CD8-positive, alpha-beta memory T cell (primary cell): ENCODE results near the gene PHYHIPL. TPM values are rescaled to one million over a fixed set of nuclear protein-coding genes. Genes with fewer than 3 reads are reported as not detected.

Source experiments
- CTCF ChIA-PET: fragments of 350-600 bp; sonication (Branson Sonifier 250); formaldehyde crosslinking; loops from one replicate; lab custom pipeline; 2021; ENCODE audit warnings: antibody characterized with exemption; lab: Charles Lee
- POLR2A ChIA-PET: fragments of 350-600 bp; sonication (Branson Sonifier 250); formaldehyde crosslinking; loops from one replicate; lab custom pipeline; 2021; ENCODE audit warnings: antibody characterized with exemption; lab: Charles Lee
- DNase-seq, 5 donors: peaks; one replicate each; pipeline versions ENCODE4 v3.0.0 to v3.0.0-alpha.2; 2020 to 2022; ENCODE audit warnings: mixed read lengths in 1 of 5
- H3K27ac ChIP-seq: one replicate; pipeline ENCODE4 v1.7.0; 2013; ENCODE audit warnings: low read depth, mild to moderate bottlenecking, low read length, moderate library complexity
- H3K27me3 ChIP-seq: 2 replicates; pipeline ENCODE4 v1.7.0; 2013; ENCODE audit warnings: low read length, mild to moderate bottlenecking; ENCODE audit not compliant: insufficient read depth, poor library complexity, severe bottlenecking
- H3K36me3 ChIP-seq: 2 replicates; pipeline ENCODE4 v1.7.0; 2013; ENCODE audit warnings: mild to moderate bottlenecking, low read length, moderate library complexity; ENCODE audit not compliant: insufficient read depth
- H3K4me1 ChIP-seq: 2 replicates; pipeline ENCODE4 v1.7.0; 2013; ENCODE audit warnings: mild to moderate bottlenecking, low read length, moderate library complexity; ENCODE audit not compliant: insufficient read depth
- H3K4me3 ChIP-seq: 2 replicates; pipeline ENCODE4 v1.7.0; 2013; ENCODE audit warnings: mild to moderate bottlenecking, low read length
- H3K9me3 ChIP-seq: 2 replicates; pipeline ENCODE4 v1.7.0; 2013; ENCODE audit warnings: mild to moderate bottlenecking, low read length
- H3K27ac Mint-ChIP-seq, 8 donors: one replicate each; pipeline ENCODE4 v1.8.0; 2020 to 2021; ENCODE audit warnings: mixed read lengths in 8 of 8, mild to moderate bottlenecking in 6 of 8, inconsistent platforms in 3 of 8, moderate library complexity in 3 of 8
- H3K27me3 Mint-ChIP-seq, 2 donors: one replicate each; pipeline ENCODE4 v1.8.0; 2020 to 2021; ENCODE audit warnings: mixed read lengths in 2 of 2, mild to moderate bottlenecking in 1 of 2, moderate library complexity in 1 of 2
- H3K36me3 Mint-ChIP-seq, 3 donors: one replicate each; pipeline ENCODE4 v1.8.0; 2020 to 2021; ENCODE audit warnings: mixed read lengths in 3 of 3, inconsistent platforms in 1 of 3, mild to moderate bottlenecking in 1 of 3
- H3K4me1 Mint-ChIP-seq, 3 donors: one replicate each; pipeline ENCODE4 v1.8.0; 2020 to 2021; ENCODE audit warnings: mixed read lengths in 3 of 3, inconsistent platforms in 1 of 3, mild to moderate bottlenecking in 1 of 3
- H3K4me3 Mint-ChIP-seq, 7 donors: one replicate each; pipeline ENCODE4 v1.8.0; 2020 to 2021; ENCODE audit warnings: mixed read lengths in 7 of 7, mild to moderate bottlenecking in 6 of 7, moderate library complexity in 4 of 7, inconsistent platforms in 2 of 7
- H3K9me3 Mint-ChIP-seq, 5 donors: one replicate each; pipeline ENCODE4 v1.8.0; 2020 to 2022; ENCODE audit warnings: mixed read lengths in 5 of 5, mild to moderate bottlenecking in 3 of 5, moderate library complexity in 2 of 5, inconsistent platforms in 1 of 5
- polyA plus RNA-seq: library from polyadenylated mRNA; unstranded; fragments of 300-500 nt; fragmentation: Illumina TruSeq; gene quantifications from one replicate; pipeline ENCODE4 v1.2.3, GENCODE V29; 2021
- total RNA-seq, 2 experiments: library from RNA; stranded (reverse); gene quantifications; one replicate each; pipeline ENCODE4 v1.2.3, GENCODE V29; 2021

Gene PHYHIPL
- not detected for total RNA-seq
- not detected for polyA plus RNA-seq

DNA sequence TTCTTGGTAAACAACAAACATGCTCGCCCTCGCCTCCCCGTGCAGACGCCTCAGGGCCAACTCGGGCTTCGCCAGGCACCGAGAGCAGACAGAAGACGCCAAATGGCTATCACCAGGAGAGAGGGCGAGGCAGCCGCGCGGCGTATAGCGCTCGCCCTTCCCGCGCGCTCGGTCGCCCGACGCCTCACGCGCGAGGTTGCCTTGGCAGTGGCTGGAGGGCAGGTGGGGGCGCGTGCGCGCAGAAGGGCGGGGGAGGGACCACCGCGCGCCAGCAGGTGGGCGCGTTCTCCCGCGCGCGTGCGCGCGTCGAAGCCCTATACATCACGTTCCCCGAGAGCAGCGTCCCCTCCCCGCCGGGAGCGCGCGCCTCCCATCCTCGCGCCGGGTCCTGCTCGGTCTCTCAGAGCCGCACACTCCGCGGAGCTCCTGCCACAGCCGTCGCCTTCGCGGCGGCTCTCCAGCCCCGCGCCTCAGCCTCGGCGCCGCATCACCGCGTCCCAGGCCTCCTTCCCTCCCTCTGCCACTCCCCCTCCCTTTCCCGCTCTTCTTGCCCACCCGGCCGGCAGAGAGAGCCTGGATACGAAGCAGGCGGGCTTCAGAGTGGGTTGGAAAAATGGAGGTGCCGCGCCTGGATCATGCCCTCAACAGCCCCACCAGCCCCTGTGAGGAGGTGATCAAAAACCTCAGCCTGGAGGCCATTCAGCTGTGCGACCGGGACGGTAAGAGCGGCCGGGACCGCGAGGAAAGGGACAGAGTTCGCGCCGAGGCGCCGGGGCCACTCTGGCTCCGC, at the start of gene PHYHIPL:
Gene PHYHIPL (plus strand): TSS at position 403 of the 790 bp plus-strand sequence. CDS start 211 bp downstream, at position 614.
- H3K4me3 ChIP-seq, result no peak within 1 kb of the TSS
- no peak within 1 kb of the TSS for H3K27ac ChIP-seq
- H3K4me1 ChIP-seq, result no peaks in the 10 kb centered on the region
- Mint-ChIP-seq H3K4me1 (no peaks in the 10 kb centered on the region), H3K27ac (no peak within 1 kb of the TSS), H3K27me3 (peaks cover 5 to 9% of the 10 kb centered on the region in 2 donors), H3K4me3 (no peak within 1 kb of the TSS), H3K9me3 (peaks cover 0 to 13% (median 6%) of the 10 kb centered on the region in 5 donors), H3K36me3 (no peaks in the 10 kb centered on the region)
- ChIA-PET CTCF (no interaction called here), POLR2A (no interaction called here)
- no peak for DNase-seq
- no peaks in the 10 kb centered on the region for H3K36me3 ChIP-seq
- no peaks in the 10 kb centered on the region for H3K9me3 ChIP-seq
- no peaks in the 10 kb centered on the region for H3K27me3 ChIP-seq

- CTCF ChIA-PET, result no interaction called here
- H3K27me3 Mint-ChIP-seq, result no peaks in the 10 kb centered on the region
- Histone ChIP-seq H3K4me1 (no peaks in the 10 kb centered on the region), H3K27ac (no peak overlapping the region), H3K27me3 (no peaks in the 10 kb centered on the region), H3K36me3 (no peaks in the 10 kb centered on the region), H3K4me3 (no peak overlapping the region), H3K9me3 (no peaks in the 10 kb centered on the region)
- H3K36me3 Mint-ChIP-seq, result no peaks in the 10 kb centered on the region
- H3K4me3 Mint-ChIP-seq, result no peak overlapping the region
- DNase-seq, result no peak
- peaks cover 0 to 17% (median 0%) of the 10 kb centered on the region in 5 donors for H3K9me3 Mint-ChIP-seq
- POLR2A ChIA-PET, result no interaction called here
- H3K27ac Mint-ChIP-seq, result no peak overlapping the region
- H3K4me1 Mint-ChIP-seq, result no peaks in the 10 kb centered on the region
Observed at GRCh38 chr10:59126991-59127390, 49.5 kb upstream of the PHYHIPL start.

GRCh38 chr10:59127991-59128390, 48.5 kb upstream of the PHYHIPL start:
- H3K27ac ChIP-seq, result no peak overlapping the region
- no peak for DNase-seq
- Mint-ChIP-seq H3K4me3 (no peak overlapping the region), H3K27me3 (no peaks in the 10 kb centered on the region), H3K27ac (no peak overlapping the region), H3K4me1 (no peaks in the 10 kb centered on the region), H3K9me3 (peaks cover 0 to 17% (median 0%) of the 10 kb centered on the region in 5 donors), H3K36me3 (no peaks in the 10 kb centered on the region)
- POLR2A ChIA-PET, result no interaction called here
- no peak overlapping the region for H3K4me3 ChIP-seq
- no peaks in the 10 kb centered on the region for H3K4me1 ChIP-seq
- CTCF ChIA-PET, result no interaction called here
- no peaks in the 10 kb centered on the region for H3K36me3 ChIP-seq
- H3K27me3 ChIP-seq, result no peaks in the 10 kb centered on the region
- no peaks in the 10 kb centered on the region for H3K9me3 ChIP-seq

DNA sequence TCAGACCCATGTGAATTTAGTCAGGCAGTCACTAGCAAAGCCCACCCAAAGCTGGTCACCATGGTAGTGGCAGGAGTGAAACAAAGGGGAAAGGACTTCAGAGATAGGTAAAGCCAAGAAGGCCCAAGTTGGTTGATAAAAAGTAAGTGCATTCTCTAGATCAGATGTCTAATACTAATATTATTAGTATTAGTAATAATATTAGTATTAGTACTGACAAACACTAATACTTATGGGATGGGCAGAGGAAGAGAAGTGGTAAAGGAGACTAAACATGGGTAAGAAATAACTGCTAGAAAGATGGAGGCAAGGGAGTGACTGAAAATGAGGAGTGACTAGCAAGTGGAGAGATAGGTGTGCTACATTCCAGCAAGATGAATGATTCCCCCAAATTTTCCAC, 46.6 kb upstream of the PHYHIPL start:
- Mint-ChIP-seq H3K27ac (no peak overlapping the region), H3K36me3 (no peaks in the 10 kb centered on the region), H3K27me3 (no peaks in the 10 kb centered on the region), H3K4me3 (no peak overlapping the region), H3K9me3 (peaks cover 0 to 10% (median 0%) of the 10 kb centered on the region in 5 donors), H3K4me1 (no peaks in the 10 kb centered on the region)
- Histone ChIP-seq H3K9me3 (no peaks in the 10 kb centered on the region), H3K27ac (no peak overlapping the region), H3K4me3 (no peak overlapping the region), H3K4me1 (no peaks in the 10 kb centered on the region), H3K27me3 (no peaks in the 10 kb centered on the region), H3K36me3 (no peaks in the 10 kb centered on the region)
- ChIA-PET CTCF (no interaction called here), POLR2A (no interaction called here)
- no peak for DNase-seq

DNA sequence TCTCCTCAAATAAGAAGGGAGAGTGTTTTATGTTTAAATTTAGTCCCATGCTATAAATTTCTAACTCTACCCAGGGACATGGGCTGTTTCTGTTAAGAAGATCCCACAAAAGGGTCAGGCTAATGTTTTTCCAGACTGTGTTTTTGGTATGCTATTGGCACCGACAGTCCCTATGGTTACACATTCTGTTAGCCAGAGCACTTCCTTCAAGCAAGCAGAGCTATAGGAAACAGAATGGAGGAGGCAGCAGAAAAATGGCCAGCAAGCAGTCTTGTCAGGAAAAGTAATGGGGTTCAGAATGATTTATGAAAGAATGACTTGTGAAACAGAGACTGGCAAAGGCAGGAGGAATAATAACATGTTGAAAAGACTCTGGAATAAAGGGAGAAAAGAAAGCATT, 44.8 kb upstream of the PHYHIPL start:
- Mint-ChIP-seq H3K27me3 (no peaks in the 10 kb centered on the region), H3K4me1 (no peaks in the 10 kb centered on the region), H3K36me3 (no peaks in the 10 kb centered on the region), H3K9me3 (peaks cover 0 to 13% (median 0%) of the 10 kb centered on the region in 5 donors), H3K4me3 (no peak overlapping the region), H3K27ac (no peak overlapping the region)
- CTCF ChIA-PET, result no interaction called here
- no peak overlapping the region for H3K4me3 ChIP-seq
- no peaks in the 10 kb centered on the region for H3K9me3 ChIP-seq
- H3K4me1 ChIP-seq, result no peaks in the 10 kb centered on the region
- no peaks in the 10 kb centered on the region for H3K36me3 ChIP-seq
- no peak for DNase-seq
- H3K27ac ChIP-seq, result no peak overlapping the region
- POLR2A ChIA-PET, result no interaction called here
- H3K27me3 ChIP-seq, result no peaks in the 10 kb centered on the region

- no peaks in the 10 kb centered on the region for H3K4me1 Mint-ChIP-seq
- Histone ChIP-seq H3K27ac (no peak overlapping the region), H3K36me3 (no peaks in the 10 kb centered on the region), H3K4me3 (no peak overlapping the region), H3K9me3 (no peaks in the 10 kb centered on the region), H3K27me3 (no peaks in the 10 kb centered on the region), H3K4me1 (no peaks in the 10 kb centered on the region)
- H3K36me3 Mint-ChIP-seq, result no peaks in the 10 kb centered on the region
- no peak overlapping the region for H3K27ac Mint-ChIP-seq
- no peaks in the 10 kb centered on the region for H3K27me3 Mint-ChIP-seq
- no peak overlapping the region for H3K4me3 Mint-ChIP-seq
- DNase-seq, result no peak
- ChIA-PET CTCF (interaction anchor here (0.9 kb wide), 1 partner anchor 26 kb away, joined by 3 read pairs; no protein-coding TSS in a partner anchor), POLR2A (no interaction called here)
- H3K9me3 Mint-ChIP-seq, result peaks cover 0 to 12% (median 2%) of the 10 kb centered on the region in 5 donors
Observed at GRCh38 chr10:59133841-59134593, 42.4 kb upstream of the PHYHIPL start.

- H3K27me3 Mint-ChIP-seq, result no peaks in the 10 kb centered on the region
- H3K9me3 Mint-ChIP-seq, result peaks cover 0 to 11% (median 2%) of the 10 kb centered on the region in 5 donors
- Histone ChIP-seq H3K4me3 (no peak overlapping the region), H3K27ac (no peak overlapping the region), H3K9me3 (no peaks in the 10 kb centered on the region), H3K27me3 (no peaks in the 10 kb centered on the region), H3K4me1 (no peaks in the 10 kb centered on the region), H3K36me3 (no peaks in the 10 kb centered on the region)
- H3K4me3 Mint-ChIP-seq, result no peak overlapping the region
- no peaks in the 10 kb centered on the region for H3K4me1 Mint-ChIP-seq
- no peaks in the 10 kb centered on the region for H3K36me3 Mint-ChIP-seq
- ChIA-PET CTCF (interaction anchor here (0.9 kb wide), 1 partner anchor 26 kb away, joined by 3 read pairs; no protein-coding TSS in a partner anchor), POLR2A (no interaction called here)
- no peak overlapping the region for H3K27ac Mint-ChIP-seq
- DNase-seq, result no peak
Observed at GRCh38 chr10:59134785-59135184, 41.7 kb upstream of the PHYHIPL start.

DNA sequence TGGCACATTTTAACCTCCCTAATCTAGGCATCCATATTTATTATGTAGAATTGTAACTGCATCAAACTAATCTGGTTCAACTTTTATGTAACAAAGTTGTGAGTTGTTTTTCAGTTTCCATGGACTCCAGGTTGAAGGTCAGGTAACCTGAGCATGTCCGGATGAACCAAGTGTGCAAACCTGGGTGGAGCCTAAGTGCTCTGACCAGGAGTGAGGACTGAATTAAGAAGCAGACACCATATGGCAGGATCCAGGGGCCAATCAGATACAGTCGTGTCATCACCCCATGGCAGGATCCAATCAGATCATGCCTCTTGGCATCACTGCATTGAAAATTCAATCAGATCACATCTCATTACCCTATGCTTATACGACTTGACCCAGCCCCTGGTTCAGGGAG, 41.2 kb upstream of the PHYHIPL start:
- no peaks in the 10 kb centered on the region for H3K4me1 Mint-ChIP-seq
- no peaks in the 10 kb centered on the region for H3K36me3 Mint-ChIP-seq
- POLR2A ChIA-PET, result no interaction called here

More for the DNA sequence above, 41.2 kb upstream of the PHYHIPL start:
- Histone ChIP-seq H3K9me3 (no peaks in the 10 kb centered on the region), H3K27me3 (no peaks in the 10 kb centered on the region), H3K27ac (no peak overlapping the region), H3K36me3 (no peaks in the 10 kb centered on the region), H3K4me3 (no peak overlapping the region), H3K4me1 (no peaks in the 10 kb centered on the region)
- H3K4me3 Mint-ChIP-seq, result no peak overlapping the region
- DNase-seq, result no peak
- H3K27ac Mint-ChIP-seq, result no peak overlapping the region
- no peaks in the 10 kb centered on the region for H3K27me3 Mint-ChIP-seq
- peaks cover 0 to 11% (median 0%) of the 10 kb centered on the region in 5 donors for H3K9me3 Mint-ChIP-seq
- CTCF ChIA-PET, result no interaction called here
